Sciatic nerve (tissue), 2 donors: ENCODE results near the gene CLDN4. TPM values are rescaled to one million over a fixed set of nuclear protein-coding genes. Genes with fewer than 3 reads are reported as not detected.
A peak's percentile ranks its signal among the peaks of the same experiment; 100 is the strongest.
"Not testable (repeated sequence)": the region's sequence is repeated elsewhere in the genome, so short reads cannot be mapped to it uniquely, and the experiment has no call there.

Experiments
- ATAC-seq: fragments of 200-7000 bp; cut with Tn5 transposase; one replicate; pipeline ENCODE4 v1.9.1; 2020; ENCODE audit warnings: mild to moderate bottlenecking, moderate library complexity
- DNase-seq: peaks from one replicate; pipeline ENCODE4 v3.0.0-alpha.2; 2020; ENCODE audit warnings: low spot score
- intact Hi-C: fragments of 100-400 bp; cut with DNase I; formaldehyde crosslinking; loops from one replicate; pipeline ENCODE4 v1.14.2; 2022
- total RNA-seq: library from RNA; stranded (reverse); fragmentation: NEBNext Ultra II Directional; extraction: Animal tissue kit (Norgen Biotek cat#: 25700); gene quantifications from one replicate; pipeline ENCODE4 v1.2.1, GENCODE V29; 2021
- donor health status: DM: no; HTN: no; CAD: no.
- donor health status: DM: no; HTN: no; CAD: no.

The CLDN4 gene
- total RNA-seq, 1 donor from 2014 or later: 0.85 TPM

- ATAC-seq (peak; percentile 68), DNase-seq (no peak)
- intact Hi-C loops: no loop called here
Measured at GRCh38 chr7:73822319-73823173, 8.2 kb upstream of the CLDN4 start.

DNA sequence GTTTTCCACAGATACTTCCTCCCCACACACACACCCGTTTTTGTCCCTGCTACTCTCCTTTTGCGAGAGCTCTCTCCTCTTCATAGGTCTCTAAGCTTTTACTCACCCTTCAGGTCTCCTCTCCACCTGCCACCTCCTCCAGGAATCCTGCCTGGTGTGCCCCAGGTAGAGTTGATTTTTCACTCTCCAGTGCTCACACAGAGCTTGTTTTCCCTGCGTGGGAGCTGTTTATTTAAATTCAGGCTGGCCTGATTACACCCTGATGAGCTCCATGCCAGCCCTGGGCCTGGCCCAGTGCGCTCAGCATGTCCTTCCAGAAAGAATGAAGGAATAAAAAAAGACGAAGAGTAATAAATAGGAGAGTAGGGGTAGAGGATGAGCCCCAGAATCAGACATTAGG, 7.5 kb upstream of the CLDN4 start:
- DNase-seq (no peak), ATAC-seq (no peak)
- intact Hi-C loops: no loop called here

GRCh38 chr7:73823873-73824592, 6.8 kb upstream of the CLDN4 start:
- ATAC-seq (no peak), DNase-seq (no peak)
- intact Hi-C loops: no loop called here

GRCh38 chr7:73824986-73825385, 5.8 kb upstream of the CLDN4 start:
- DNase-seq (no peak), ATAC-seq (no peak)
- intact Hi-C loops: no loop called here

GRCh38 chr7:73827567-73828106, 3.2 kb upstream of the CLDN4 start:
- DNase-seq: no peak
- peak; percentile 26 for ATAC-seq
- intact Hi-C loops: no loop called here

- ATAC-seq (peak; percentile 9), DNase-seq (no peak)
- intact Hi-C loops: no loop called here
Measured at GRCh38 chr7:73828107-73828803, 2.5 kb upstream of the CLDN4 start.

- ATAC-seq (no peak), DNase-seq (no peak)
- intact Hi-C loops: no loop called here
Measured at GRCh38 chr7:73828972-73829371, 1.8 kb upstream of the CLDN4 start.

DNA sequence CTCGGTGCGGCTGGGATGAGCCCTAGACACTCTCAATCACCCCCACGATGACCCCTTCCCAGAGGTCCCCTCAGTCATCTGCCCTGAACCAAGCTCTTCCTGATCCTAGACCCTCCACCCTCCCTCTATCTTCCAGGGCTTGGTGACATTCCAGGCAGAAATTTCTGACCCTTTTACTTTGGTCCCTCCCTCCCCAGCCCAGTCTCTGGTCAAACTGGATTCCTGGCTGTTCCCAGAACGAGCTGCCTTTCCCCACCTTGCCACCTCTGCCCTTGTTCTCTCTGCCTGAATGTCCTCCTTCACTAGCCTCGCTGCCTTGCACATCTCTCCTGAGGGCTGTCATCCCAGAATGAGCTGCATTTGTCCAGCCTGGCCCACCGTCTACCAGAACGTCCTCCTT, 1.3 kb upstream of the CLDN4 start:
- no peak for DNase-seq
- no peak for ATAC-seq
- intact Hi-C loops: no loop called here

DNA sequence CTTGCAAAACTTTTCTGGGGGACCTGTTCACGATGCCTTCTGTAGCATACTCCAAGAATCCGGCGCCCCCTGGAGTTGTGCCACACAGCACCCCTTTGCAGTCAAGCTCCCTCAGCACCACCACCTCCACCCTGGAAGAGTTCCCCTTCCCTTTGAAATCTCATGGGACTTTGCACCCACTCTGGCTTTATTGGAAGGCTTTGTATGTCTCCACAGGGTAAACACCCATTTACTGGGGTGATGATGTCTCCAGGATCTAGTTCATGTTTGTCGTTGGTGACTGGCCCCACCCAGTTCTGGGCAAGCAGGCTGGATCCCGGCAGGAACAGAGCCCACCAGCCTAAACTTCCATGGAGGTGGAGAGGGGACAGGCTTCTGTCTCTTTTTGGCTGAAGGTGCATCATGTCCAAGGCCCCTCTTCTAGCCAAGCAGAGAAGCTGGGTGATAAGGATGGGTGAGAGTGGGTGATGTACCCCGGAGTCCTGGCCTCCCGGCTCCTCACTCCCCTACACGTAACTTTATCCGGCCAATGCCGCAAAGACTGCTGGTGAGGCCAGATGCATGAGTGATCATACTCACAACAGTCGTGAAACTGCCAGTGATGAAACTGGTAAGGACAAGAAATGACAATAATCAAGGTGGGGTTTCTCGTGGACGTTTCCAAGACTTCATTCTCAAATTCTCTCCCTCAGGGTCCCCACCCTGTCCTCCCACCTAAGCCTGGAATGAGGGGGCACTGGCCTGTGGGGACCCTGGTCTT, 695 bp upstream of the CLDN4 start:
- no peak for ATAC-seq
- no peak for DNase-seq
- intact Hi-C loops: no loop called here

GRCh38 chr7:73831584-73831833, 713 bp downstream of the CLDN4 start:
- ATAC-seq (no peak), DNase-seq (no peak)
- intact Hi-C loops: no loop called here

DNA sequence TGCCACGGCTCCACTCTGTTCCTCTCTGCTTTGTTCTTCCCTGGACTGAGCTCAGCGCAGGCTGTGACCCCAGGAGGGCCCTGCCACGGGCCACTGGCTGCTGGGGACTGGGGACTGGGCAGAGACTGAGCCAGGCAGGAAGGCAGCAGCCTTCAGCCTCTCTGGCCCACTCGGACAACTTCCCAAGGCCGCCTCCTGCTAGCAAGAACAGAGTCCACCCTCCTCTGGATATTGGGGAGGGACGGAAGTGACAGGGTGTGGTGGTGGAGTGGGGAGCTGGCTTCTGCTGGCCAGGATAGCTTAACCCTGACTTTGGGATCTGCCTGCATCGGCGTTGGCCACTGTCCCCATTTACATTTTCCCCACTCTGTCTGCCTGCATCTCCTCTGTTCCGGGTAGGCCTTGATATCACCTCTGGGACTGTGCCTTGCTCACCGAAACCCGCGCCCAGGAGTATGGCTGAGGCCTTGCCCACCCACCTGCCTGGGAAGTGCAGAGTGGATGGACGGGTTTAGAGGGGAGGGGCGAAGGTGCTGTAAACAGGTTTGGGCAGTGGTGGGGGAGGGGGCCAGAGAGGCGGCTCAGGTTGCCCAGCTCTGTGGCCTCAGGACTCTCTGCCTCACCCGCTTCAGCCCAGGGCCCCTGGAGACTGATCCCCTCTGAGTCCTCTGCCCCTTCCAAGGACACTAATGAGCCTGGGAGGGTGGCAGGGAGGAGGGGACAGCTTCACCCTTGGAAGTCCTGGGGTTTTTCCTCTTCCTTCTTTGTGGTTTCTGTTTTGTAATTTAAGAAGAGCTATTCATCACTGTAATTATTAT, 1.2 kb downstream of the CLDN4 start:
- intact Hi-C loops: no loop called here
- DNase-seq (no peak), ATAC-seq (peak; percentile 12)

DNA sequence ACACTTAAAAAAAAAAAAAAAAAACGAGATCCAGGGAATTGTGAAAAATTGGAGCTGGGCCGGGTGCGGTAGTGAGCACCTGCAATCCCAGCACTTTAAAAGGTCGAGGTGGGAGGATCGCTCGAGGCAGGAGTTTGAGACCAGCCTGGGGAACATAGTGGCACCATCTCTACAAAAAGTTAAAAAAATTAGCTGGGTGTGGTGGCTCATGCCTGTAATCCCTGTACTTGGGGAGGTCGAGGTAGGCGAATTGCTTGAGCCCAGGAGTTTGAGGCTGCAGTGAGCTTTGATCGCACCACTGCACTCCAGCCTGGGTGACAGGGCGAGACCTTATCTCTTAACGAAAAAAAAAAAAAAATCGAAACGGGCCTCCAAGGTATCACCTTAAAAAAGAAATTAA, 2.0 kb downstream of the CLDN4 start:
- no peak for DNase-seq
- ATAC-seq: no peak
- intact Hi-C loops: no loop called here

GRCh38 chr7:73833251-73833919, 2.6 kb downstream of the CLDN4 start:
- intact Hi-C loops: no loop called here
- ATAC-seq (no peak), DNase-seq (no peak)

GRCh38 chr7:73834626-73835191, 3.9 kb downstream of the CLDN4 start:
- DNase-seq (no peak), ATAC-seq (no peak)
- intact Hi-C loops: no loop called here

GRCh38 chr7:73837167-73837566, 6.4 kb downstream of the CLDN4 start:
- intact Hi-C loops, DNase-seq, ATAC-seq: not testable (repeated sequence)

- ATAC-seq (no peak), DNase-seq (no peak)
- intact Hi-C loops: no loop called here
Measured at GRCh38 chr7:73838642-73839041, 7.8 kb downstream of the CLDN4 start.

DNA sequence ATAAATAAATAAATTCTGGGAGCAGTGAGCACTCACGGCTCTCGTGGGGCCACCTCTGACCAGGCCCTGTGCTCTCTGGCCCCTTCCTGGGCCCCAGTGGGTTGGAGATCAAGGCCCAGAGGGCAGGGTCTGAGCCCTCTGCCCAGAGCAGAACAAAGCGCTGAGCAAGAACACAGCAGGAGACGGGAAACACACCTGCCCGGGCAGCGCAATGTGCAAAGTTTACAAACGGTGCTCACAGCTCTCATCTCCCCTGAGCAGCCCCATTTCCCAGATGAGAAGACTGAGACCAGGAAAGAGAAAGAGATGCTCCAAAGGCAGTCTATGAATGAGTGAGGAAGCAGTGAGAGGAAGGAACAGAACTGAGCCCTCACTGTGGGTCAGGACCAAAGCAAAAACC, 8.5 kb downstream of the CLDN4 start:
- intact Hi-C loops: no loop called here
- DNase-seq (no peak), ATAC-seq (no peak)
